K562 (cell line): ENCODE measurements around the gene ZNF333. TPM values are rescaled to one million over a fixed set of nuclear protein-coding genes. Genes with fewer than 3 reads are reported as not detected.

Experiments
- ATAC-seq: fragments of 200-7000 bp; cut with Tn5 transposase; 3 replicates; pipeline ENCODE4 v1.9.1; 2020; ENCODE audit warnings: moderate library complexity
- BruUV-seq: library from RNA; stranded (reverse); fragments of 400-500 nt; replicated peaks from 2 replicates; lab custom pipeline; 2021; lab: Mats Ljungman, UMichigan
- CTCF ChIA-PET: fragments of 300-600 bp; formaldehyde crosslinking; extraction: SDS; loops from one replicate; lab custom pipeline; 2021; ENCODE audit warnings: low intra/inter-chr PET ratio; lab: Yijun Ruan, JAX
- POLR2A ChIA-PET: fragments of 300-600, 350-650 bp; sonication (Branson Sonifier 250); formaldehyde crosslinking; extraction: SDS; loops from one replicate; lab custom pipeline; 2021; ENCODE audit warnings: antibody characterized with exemption, inconsistent platforms; lab: Yijun Ruan, JAX
- DNase-seq, 4 experiments: peaks; one replicate each; pipeline versions ENCODE4 v3.0.0 to v3.0.0-alpha.2; 2011 to 2018; ENCODE audit warnings: low spot score in 3 of 4, mixed read lengths in 3 of 4; ENCODE audit errors: extremely low read depth in 1 of 4
- FAIRE-seq: peaks from 2 replicates; lab custom pipeline; 2011; peaks lifted over from hg19 to GRCh38; lab: Jason Lieb, UNC
- H2AFZ ChIP-seq: 2 replicates; pipeline ENCODE4 v1.6.0; 2011; ENCODE audit warnings: low read depth, low read length, control low read depth, inconsistent platforms
- H3K27ac ChIP-seq: fragments of 200-600 bp; 3 replicates; pipeline ENCODE4 v1.8.0; 2011; ENCODE audit warnings: low read depth, mild to moderate bottlenecking, control low read depth, inconsistent platforms, low read length, moderate library complexity, mixed read lengths; ENCODE audit errors: extremely low read depth
- H3K27me3 ChIP-seq, 2 experiments: fragments of 300-600 bp in 1 of 2; 2 replicates in 1 of 2; 3 replicates in 1 of 2; pipeline versions ENCODE4 v1.6.0 to v1.8.0; 2011; ENCODE audit warnings: inconsistent platforms in 2 of 2, low read length in 2 of 2, mild to moderate bottlenecking in 1 of 2, mixed read lengths in 1 of 2, moderate library complexity in 1 of 2; ENCODE audit not compliant: control insufficient read depth in 2 of 2, insufficient read depth in 2 of 2
- H3K36me3 ChIP-seq: fragments of 300-600 bp; 3 replicates; pipeline ENCODE4 v1.8.0; 2011; ENCODE audit warnings: mild to moderate bottlenecking, low read length, inconsistent platforms; ENCODE audit not compliant: control insufficient read depth, insufficient read depth
- H3K4me1 ChIP-seq, 2 experiments: fragments of 200-600 bp in 1 of 2; replicated peaks in 1 of 2; 2 replicates in 1 of 2; 3 replicates in 1 of 2; pipeline versions ENCODE4 v1.5.1 to v1.8.0; 2011; ENCODE audit warnings: inconsistent platforms in 2 of 2, low read length in 2 of 2, mild to moderate bottlenecking in 1 of 2, mixed read lengths in 1 of 2, moderate library complexity in 1 of 2; ENCODE audit not compliant: control insufficient read depth in 2 of 2, insufficient read depth in 2 of 2
- H3K4me2 ChIP-seq: 2 replicates; pipeline ENCODE4 v1.6.1; 2011; ENCODE audit warnings: low read length, control low read depth, inconsistent platforms, mixed read lengths; ENCODE audit not compliant: insufficient read depth
- H3K4me3 ChIP-seq: fragments of 200-600 bp; sonication (generic), shearing (Covaris generic); 2 replicates; pipeline ENCODE4 v1.5.1; 2016; ENCODE audit warnings: control low read depth, inconsistent platforms
- H3K79me2 ChIP-seq: fragments of 200-600 bp; 3 replicates; pipeline ENCODE4 v1.8.0; 2011; ENCODE audit warnings: low read length, inconsistent platforms; ENCODE audit not compliant: control insufficient read depth, insufficient read depth
- H3K9ac ChIP-seq, 2 experiments: 2 replicates each; pipeline versions ENCODE4 v1.6.0 to v1.6.1; 2011; ENCODE audit warnings: low read depth in 2 of 2, low read length in 2 of 2, control low read depth in 1 of 2, inconsistent platforms in 1 of 2, mild to moderate bottlenecking in 1 of 2, mixed read lengths in 1 of 2; ENCODE audit not compliant: insufficient read depth in 1 of 2
- H3K9me1 ChIP-seq: one replicate; pipeline ENCODE4 v1.6.0; 2011; ENCODE audit warnings: inconsistent platforms, mild to moderate bottlenecking, low read length, moderate library complexity; ENCODE audit not compliant: control insufficient read depth, insufficient read depth
- H3K9me3 ChIP-seq: replicated peaks from 2 replicates; pipeline ENCODE4 v1.5.1; 2011; ENCODE audit warnings: low read depth, low read length, inconsistent platforms; ENCODE audit not compliant: control insufficient read depth, insufficient read depth
- H4K20me1 ChIP-seq: replicated peaks from 2 replicates; pipeline ENCODE4 v1.6.1; 2011; ENCODE audit warnings: low read length, inconsistent platforms, mixed read lengths; ENCODE audit not compliant: control insufficient read depth, insufficient read depth
- PURB ChIP-seq: sonication (generic); formaldehyde crosslinking; IDR thresholded peaks from 2 replicates; pipeline ENCODE4 v1.9.0; 2021; ENCODE audit warnings: low read depth, mild to moderate bottlenecking, missing genetic modification reagents
- SFPQ ChIP-seq: fragments of 200-400 bp; formaldehyde crosslinking; IDR thresholded peaks from 2 replicates; pipeline ENCODE4 v1.6.1; 2017; ENCODE audit warnings: mild to moderate bottlenecking, low read depth, low read length, moderate library complexity
- ZMIZ1 ChIP-seq, 2 experiments: fragments of 150-350 bp in 1 of 2; IDR thresholded peaks; 2 replicates each; pipeline ENCODE4 v1.6.1; 2012 to 2016; ENCODE audit warnings: low read depth in 2 of 2, low read length in 2 of 2, mild to moderate bottlenecking in 1 of 2, moderate library complexity in 1 of 2
- WGBS: fragments of 100-300 bp; shearing (Covaris generic); methylation state at CpG from one replicate; pipeline ENCODE4 v1.1.6; 2016; ENCODE audit warnings: low coverage, mixed read lengths; ENCODE audit not compliant: insufficient coverage; ENCODE audit errors: missing lambda C conversion rate; 5-methylcytosine and 5-hydroxymethylcytosine counted together
- in situ Hi-C: fragments of 300-500 bp; cut with MboI; formaldehyde crosslinking; loops from 4 replicates; pipeline ENCODE4 v1.15.0; 2018; ENCODE audit warnings: inconsistent platforms, mixed read lengths
- intact Hi-C: fragments of 100-400 bp; cut with micrococcal nuclease; formaldehyde crosslinking; loops from 2 replicates; pipeline ENCODE4 v1.14.2; 2022
- polyA plus RNA-seq, 8 experiments: library from polyadenylated mRNA; depleted of rRNA in 4 of 8; stranded (reverse) in 5 of 8; unstranded in 3 of 8; fragments of >200 nt; fragmentation: Nextera tagmentation in 2 of 8; fragmentation: Illumina TruSeq in 1 of 8; extraction: Ambion mirVana in 2 of 8; extraction: Trizol in 1 of 8; gene quantifications; 2 replicates each; pipeline versions ENCODE4 v1.2.1 to v1.2.3, GENCODE V29; 2011 to 2014; ENCODE audit warnings: inconsistent platforms in 1 of 8, missing spikeins in 1 of 8
- total RNA-seq, 7 experiments: library from RNA; depleted of rRNA in 6 of 7; stranded (reverse); fragments of >200 nt in 6 of 7; fragmentation: Illumina TruSeq in 2 of 7; extraction: Trizol in 2 of 7; gene quantifications; 2 replicates each; pipeline versions ENCODE4 v1.2.1 to v1.2.3, GENCODE V29; 2011 to 2021; ENCODE audit warnings: low replicate concordance in 1 of 7

ZNF333 gene
- total and polyA plus RNA-seq, 9 of the 15 experiments (the other 6 are each of a cell fraction or from before 2014, with no cell fraction given), result 2.8 to 10.3 (median 6.3) TPM

- TF ChIP-seq ZMIZ1 (IDR thresholded peaks at IDR 0.05; ENCODE audit: low read depth in 2 of 2, low read length in 2 of 2) (no peak), PURB (CRISPR knock-in tag) (no peak)
- TF ChIP-seq, all 486 proteins: peak for 0
Measured at GRCh38 chr19:14758816-14759215, 69.0 kb downstream of the ZNF333 start (continued).

GRCh38 chr19:14761607-14762006 lies 71.8 kb downstream of the ZNF333 start:
- peaks cover 50% of the 10 kb centered on the region; the same call in 2 of the 3 replicates for H3K36me3 ChIP-seq
- BruUV-seq, result no TSS peak
- H3K4me3 ChIP-seq, result no peak overlapping the region
- peaks cover 0 to 5% of the 10 kb centered on the region in 2 experiments; a peak in 1 of 5 replicates for H3K4me1 ChIP-seq
- in situ Hi-C loops, result no loop called here
- no peak for TF ChIP-seq SFPQ
- TF ChIP-seq, all 486 proteins: peak for 0
- Histone ChIP-seq H3K4me2 (no peak overlapping the region), H3K27me3 (no peaks in the 10 kb centered on the region), H3K9me1 (no peaks in the 10 kb centered on the region), H3K27ac (no peak overlapping the region), H4K20me1 (no peaks in the 10 kb centered on the region), H2AFZ (no peak overlapping the region), H3K9ac (no peak overlapping the region), H3K79me2 (no peaks in the 10 kb centered on the region), H3K9me3 (no peaks in the 10 kb centered on the region)
- ChIA-PET CTCF (no interaction called here), POLR2A (interaction anchor here (1.3 kb wide), 1 partner anchor 14 kb away, joined by 3 read pairs; no protein-coding TSS in a partner anchor)
- 73% methylated on average over 5 of the region's 5 CpGs for WGBS
- intact Hi-C loops, result no loop called here
- ATAC-seq (no peak), DNase-seq (no peak), FAIRE-seq (no peak)
